Stomach (tissue), 9 donors: Measurements from ENCODE around the gene AFF1. TPM values are rescaled to one million over a fixed set of nuclear protein-coding genes. Genes with fewer than 3 reads are reported as not detected.

Experiments used
- DNase-seq, 2 donors: peaks; one replicate each; pipeline versions ENCODE4 v3.0.0 to v3.0.0-alpha.2; 2013 to 2019
- H3K27ac ChIP-seq, 5 donors: fragments of 200-600 bp in 4 of 5; sonication (generic) in 4 of 5; one replicate each; pipeline ENCODE4 v1.5.1; 2013 to 2019; ENCODE audit warnings: mild to moderate bottlenecking in 1 of 5, moderate library complexity in 1 of 5
- H3K27me3 ChIP-seq, 3 donors: fragments of 200-600 bp; sonication (generic); one replicate each; pipeline ENCODE4 v1.5.1; 2017 to 2019; ENCODE audit warnings: mixed run types in 1 of 3
- H3K36me3 ChIP-seq, 4 donors: fragments of 200-600 bp; sonication (generic); 1 replicate in 3 of 4; 2 replicates in 1 of 4; pipeline ENCODE4 v1.5.1; 2016 to 2019
- H3K4me1 ChIP-seq, 4 donors: fragments of 200-600 bp; sonication (generic); one replicate each; pipeline ENCODE4 v1.5.1; 2016 to 2019
- H3K4me3 ChIP-seq, 4 donors: fragments of 200-600 bp; sonication (generic) in 3 of 4; one replicate each; pipeline ENCODE4 v1.5.1; 2016 to 2019; ENCODE audit warnings: mild to moderate bottlenecking in 1 of 4
- H3K9me3 ChIP-seq, 4 donors: fragments of 200-600 bp; sonication (generic); one replicate each; pipeline ENCODE4 v1.5.1; 2016 to 2019
- EP300 ChIP-seq: sonication (generic); formaldehyde crosslinking; IDR thresholded peaks from one replicate; pipeline ENCODE4 v1.6.1; 2017; ENCODE audit warnings: antibody characterized with exemption
- POLR2A ChIP-seq, 4 donors: fragments of 450-650 bp; IDR thresholded peaks; one replicate each; pipeline ENCODE4 v1.6.1; 2016; ENCODE audit warnings: antibody characterized with exemption in 4 of 4, control low read depth in 2 of 4, mild to moderate bottlenecking in 1 of 4, moderate library complexity in 1 of 4
- POLR2AphosphoS5 ChIP-seq, 3 donors: sonication (generic); formaldehyde crosslinking; IDR thresholded peaks; one replicate each; pipeline ENCODE4 v1.6.1; 2016; ENCODE audit warnings: antibody characterized with exemption in 3 of 3
- WGBS, 5 donors: extraction: QIAGEN DNeasy Blood & Tissue Kit in 3 of 5; methylation state at CpG; one replicate each; pipeline versions ENCODE4 v1.1.5 to v1.1.7; 2013 to 2018; 5-methylcytosine and 5-hydroxymethylcytosine counted together
- intact Hi-C: fragments of 100-400 bp; cut with DNase I; formaldehyde crosslinking; loops from one replicate; pipeline ENCODE4 v1.15.1; 2023; ENCODE audit warnings: low total_unique reads
- polyA plus RNA-seq, 3 donors: library from polyadenylated mRNA; stranded (reverse); fragments of 200-250 nt; gene quantifications; one replicate each; pipeline ENCODE4 v1.2.3, GENCODE V29; 2013
- total RNA-seq, 5 donors: library from RNA; depleted of rRNA; stranded (reverse); fragments of >200 nt; gene quantifications; one replicate each; pipeline versions ENCODE4 v1.1.0 to v1.2.3, GENCODE V29; 2014 to 2016
- TF ChIP-seq, protein P1 (sequence below), 7 experiments: fragments of 450-650 bp in 4 of 7; fragments of 200-600 bp in 3 of 7; sonication (generic) in 3 of 7; IDR thresholded peaks; one replicate each; pipeline ENCODE4 v1.5.1; 2016 to 2019; ENCODE audit warnings: antibody characterized with exemption in 7 of 7, control low read depth in 2 of 7, mild to moderate bottlenecking in 1 of 7
- donor health status: healthy with polysubstance abuse.
- donor health status: Bipolar disorder and iron deficiency.
- donor health status: healthy.

Gene AFF1
- total and polyA plus RNA-seq, 8 donors, result 6.9 to 177 (median 59.1) TPM

DNA sequence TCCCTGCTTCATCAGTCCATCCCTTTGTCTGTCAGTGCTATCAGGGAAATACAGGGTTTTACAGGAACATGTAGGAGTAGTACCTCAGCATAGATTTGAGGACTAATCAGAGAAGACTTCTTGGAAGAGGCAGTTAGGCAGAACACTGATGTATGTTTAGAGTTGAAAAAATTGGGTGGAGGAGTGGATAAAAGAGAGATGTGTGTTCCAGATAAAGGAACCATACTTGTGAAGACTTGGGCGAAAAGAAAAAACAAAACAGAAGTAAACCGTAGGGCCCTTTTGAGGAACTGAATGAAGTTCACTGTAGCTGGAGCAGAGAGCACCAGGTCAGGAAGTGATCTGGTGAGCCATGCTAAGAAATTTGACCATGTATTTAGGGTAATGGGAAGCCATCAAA, 32.3 kb downstream of the AFF1 start:
- H3K36me3 ChIP-seq, result no peaks in the 10 kb centered on the region
- intact Hi-C loops, result no loop called here
- DNase-seq, result no peak
- no peaks in the 10 kb centered on the region for H3K27me3 ChIP-seq
- H3K4me3 ChIP-seq, result no peak overlapping the region
- H3K27ac ChIP-seq, result peak overlapping the region in 1 of 5 donors; percentile 20
- H3K4me1 ChIP-seq, result peaks cover 16 to 64% (median 36%) of the 10 kb centered on the region in 4 donors
- H3K9me3 ChIP-seq, result no peaks in the 10 kb centered on the region
- TF ChIP-seq, protein P1, sequence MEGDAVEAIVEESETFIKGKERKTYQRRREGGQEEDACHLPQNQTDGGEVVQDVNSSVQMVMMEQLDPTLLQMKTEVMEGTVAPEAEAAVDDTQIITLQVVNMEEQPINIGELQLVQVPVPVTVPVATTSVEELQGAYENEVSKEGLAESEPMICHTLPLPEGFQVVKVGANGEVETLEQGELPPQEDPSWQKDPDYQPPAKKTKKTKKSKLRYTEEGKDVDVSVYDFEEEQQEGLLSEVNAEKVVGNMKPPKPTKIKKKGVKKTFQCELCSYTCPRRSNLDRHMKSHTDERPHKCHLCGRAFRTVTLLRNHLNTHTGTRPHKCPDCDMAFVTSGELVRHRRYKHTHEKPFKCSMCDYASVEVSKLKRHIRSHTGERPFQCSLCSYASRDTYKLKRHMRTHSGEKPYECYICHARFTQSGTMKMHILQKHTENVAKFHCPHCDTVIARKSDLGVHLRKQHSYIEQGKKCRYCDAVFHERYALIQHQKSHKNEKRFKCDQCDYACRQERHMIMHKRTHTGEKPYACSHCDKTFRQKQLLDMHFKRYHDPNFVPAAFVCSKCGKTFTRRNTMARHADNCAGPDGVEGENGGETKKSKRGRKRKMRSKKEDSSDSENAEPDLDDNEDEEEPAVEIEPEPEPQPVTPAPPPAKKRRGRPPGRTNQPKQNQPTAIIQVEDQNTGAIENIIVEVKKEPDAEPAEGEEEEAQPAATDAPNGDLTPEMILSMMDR (IDR thresholded peaks at IDR 0.05), result no peak
- no peak for TF ChIP-seq POLR2A (IDR thresholded peaks at IDR 0.05)
- no peak for TF ChIP-seq EP300
- no peak for TF ChIP-seq POLR2AphosphoS5 (IDR thresholded peaks at IDR 0.05)
- 86 to 94% (median 87%) methylated on average over 2 of the region's 2 CpGs for WGBS, 5 donors

DNA sequence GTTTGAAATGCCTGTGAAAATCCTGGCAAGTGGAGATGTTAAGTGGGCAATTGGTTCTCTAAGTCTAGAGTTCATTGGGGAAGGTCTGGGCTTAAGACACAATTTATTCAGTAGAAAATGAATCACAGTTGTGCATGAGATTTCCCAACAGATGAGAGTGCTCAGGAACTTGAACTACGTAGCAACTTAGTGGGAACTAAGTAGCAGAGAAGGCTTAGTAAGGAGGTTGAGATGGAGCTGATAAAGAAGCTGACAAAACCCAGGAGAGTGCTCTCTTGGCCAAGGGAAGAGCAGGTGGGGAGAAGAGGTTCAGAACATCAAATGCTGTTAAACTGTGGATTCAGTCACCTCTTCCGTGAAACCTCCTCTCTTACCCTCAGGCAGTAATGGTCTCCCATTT, 33.0 kb downstream of the AFF1 start:
- Histone ChIP-seq H3K27ac (peak overlapping the region in 1 of 5 donors; percentile 20), H3K9me3 (no peaks in the 10 kb centered on the region), H3K4me3 (no peak overlapping the region), H3K27me3 (no peaks in the 10 kb centered on the region), H3K36me3 (no peaks in the 10 kb centered on the region), H3K4me1 (peaks cover 21 to 68% (median 41%) of the 10 kb centered on the region in 4 donors)
- 86 to 93% (median 89%) methylated on average over 2 of the region's 2 CpGs for WGBS, 5 donors
- DNase-seq, result no peak
- TF ChIP-seq, protein P1 (IDR thresholded peaks at IDR 0.05), result no peak
- TF ChIP-seq POLR2AphosphoS5 (IDR thresholded peaks at IDR 0.05), result no peak
- no peak for TF ChIP-seq POLR2A (IDR thresholded peaks at IDR 0.05)
- no peak for TF ChIP-seq EP300
- intact Hi-C loops, result no loop called here

DNA sequence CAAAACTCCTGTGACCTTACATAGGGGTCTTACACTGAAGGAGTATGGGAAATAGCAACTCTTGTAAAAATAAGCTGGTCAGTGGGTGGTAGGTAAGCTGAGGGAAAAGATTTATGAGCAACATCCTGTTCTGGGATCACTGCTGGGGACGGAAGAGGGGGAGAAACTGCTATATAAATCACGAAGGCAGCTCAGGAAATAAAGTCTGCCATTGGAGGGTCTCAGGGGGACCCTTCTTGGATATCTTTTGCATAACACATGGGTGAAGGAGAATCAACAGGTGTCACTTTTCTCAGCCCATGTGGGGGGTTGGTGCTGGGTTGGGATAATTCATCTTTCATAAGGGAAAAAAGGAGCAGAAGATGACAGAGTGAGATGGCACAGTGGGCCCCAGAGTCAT, 33.7 kb downstream of the AFF1 start:
- H3K36me3 ChIP-seq, result no peaks in the 10 kb centered on the region
- no peaks in the 10 kb centered on the region for H3K27me3 ChIP-seq
- no peak for DNase-seq
- H3K4me1 ChIP-seq, result peaks cover 29 to 76% (median 48%) of the 10 kb centered on the region in 4 donors
- intact Hi-C loops, result no loop called here
- no peak overlapping the region for H3K4me3 ChIP-seq
- TF ChIP-seq, protein P1 (IDR thresholded peaks at IDR 0.05), result no peak
- TF ChIP-seq EP300 (no peak), POLR2AphosphoS5 (IDR thresholded peaks at IDR 0.05) (no peak), POLR2A (IDR thresholded peaks at IDR 0.05) (no peak)
- no peaks in the 10 kb centered on the region for H3K9me3 ChIP-seq
- 73 to 90% (median 83%) methylated on average over 2 of the region's 2 CpGs for WGBS, 5 donors
- H3K27ac ChIP-seq, result no peak overlapping the region

DNA sequence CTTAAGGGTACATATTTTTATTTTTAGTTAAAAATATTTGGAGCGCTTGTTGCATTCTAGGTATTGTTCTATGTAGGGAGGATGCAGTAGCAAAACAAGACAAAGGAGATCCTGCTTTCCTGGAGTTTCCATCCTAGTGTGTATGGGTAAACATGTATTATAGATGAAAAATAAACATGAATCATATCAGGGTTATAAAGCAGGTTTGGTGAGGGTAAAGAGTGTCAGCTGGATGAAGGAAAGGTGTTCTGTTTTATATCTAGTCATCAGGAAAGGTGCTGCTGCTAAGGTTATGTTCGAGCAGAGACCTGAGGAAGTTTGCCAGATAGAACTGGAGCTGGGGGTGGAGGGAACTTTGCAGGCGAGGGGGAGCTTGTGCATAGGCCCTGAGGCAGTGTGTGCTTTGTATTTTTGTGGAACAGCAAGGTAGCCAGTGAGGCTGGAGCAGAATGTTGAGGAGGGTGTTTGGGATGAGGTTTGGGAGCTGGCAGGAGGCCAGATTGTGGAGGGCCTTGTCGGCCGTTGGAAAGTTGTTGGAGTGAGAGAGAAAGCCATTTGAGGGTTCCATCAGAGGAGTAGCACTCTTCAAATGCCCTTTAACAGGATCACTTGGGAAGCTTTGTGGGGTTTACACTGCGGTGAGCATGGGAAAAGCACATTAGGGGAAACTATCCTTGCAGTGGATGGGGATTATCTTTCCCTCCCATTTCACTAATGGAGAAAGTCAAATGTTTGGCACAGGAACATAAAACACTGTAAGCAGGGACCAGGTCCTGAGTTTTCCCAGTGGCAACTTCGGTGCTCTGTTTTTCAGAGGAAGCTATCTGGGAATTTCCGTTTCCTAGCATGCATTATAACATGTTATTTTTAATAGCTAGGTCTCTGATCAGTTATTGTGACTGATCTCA, 35.9 kb downstream of the AFF1 start:
- DNase-seq, result no peak
- no peaks in the 10 kb centered on the region for H3K36me3 ChIP-seq
- H3K27ac ChIP-seq, result peak overlapping the region in 3 of 5 donors; percentile 29 to 56 (median 41)
- H3K4me3 ChIP-seq, result no peak overlapping the region
- WGBS, 5 donors, result 44 to 53% (median 48%) methylated on average over 8 of the region's 8 CpGs
- TF ChIP-seq, protein P1 (IDR thresholded peaks at IDR 0.05), result no peak
- TF ChIP-seq EP300 (no peak), POLR2AphosphoS5 (IDR thresholded peaks at IDR 0.05) (no peak), POLR2A (IDR thresholded peaks at IDR 0.05) (no peak)
- no peaks in the 10 kb centered on the region for H3K27me3 ChIP-seq
- H3K9me3 ChIP-seq, result no peaks in the 10 kb centered on the region
- H3K4me1 ChIP-seq, result peaks cover 37 to 79% (median 57%) of the 10 kb centered on the region in 4 donors
- intact Hi-C loops, result no loop called here
